Anterior cingulate cortex (tissue), 58 donors: ENCODE results near the gene IL18BP.

Source experiments
- DNase-seq, 58 donors: peaks; one replicate each; lab custom pipeline; 2025; lab: John Stamatoyannopoulos, UW

Gene IL18BP

GRCh38 chr11:72040491-72041363 is 42.0 kb downstream of the IL18BP start:
- peak; percentile 47 to 98 (median 92) for DNase-seq

- DNase-seq, result peak; percentile 42 to 92 (median 82)
Measured at GRCh38 chr11:72041364-72042063, 42.8 kb downstream of the IL18BP start.

GRCh38 chr11:72042064-72042745 is 43.5 kb downstream of the IL18BP start:
- DNase-seq, result no peak

- DNase-seq, result peak in 13 of 58 donors; percentile 6 to 56 (median 25)
Measured at GRCh38 chr11:72045849-72046248, 47.1 kb downstream of the IL18BP start.

- DNase-seq, result peak in 3 of 58 donors; percentile 24 to 28 (median 26)
Measured at GRCh38 chr11:72048766-72049460, 50.2 kb downstream of the IL18BP start.
